Body of pancreas (tissue), 4 donors: ENCODE results near the gene GRM6.

Experiments used
- CTCF ChIP-seq, 7 experiments: fragments of 450-650 bp in 4 of 7; fragments of 200-600 bp in 3 of 7; sonication (generic) in 3 of 7; IDR thresholded peaks; one replicate each; pipeline ENCODE4 v1.5.1; 2016 to 2019; ENCODE audit warnings: antibody characterized with exemption in 7 of 7
- POLR2A ChIP-seq, 3 donors: fragments of 450-650 bp; IDR thresholded peaks; one replicate each; pipeline ENCODE4 v1.6.1; 2016; ENCODE audit warnings: antibody characterized with exemption in 3 of 3, mild to moderate bottlenecking in 2 of 3

GRCh38 chr5:178931846-178932760 is 63.0 kb downstream of the GRM6 start:
- no peak for TF ChIP-seq CTCF (IDR thresholded peaks at IDR 0.05)
- TF ChIP-seq POLR2A (IDR thresholded peaks at IDR 0.05): no peak
